WTC11 (cell line): ENCODE measurements around the gene MAML2. TPM values are rescaled to one million over a fixed set of nuclear protein-coding genes. Genes with fewer than 3 reads are reported as not detected.

Experiments used
- ATAC-seq: fragments of 200-7000 bp; cut with Tn5 transposase; 2 replicates; pipeline ENCODE4 v1.10.0; 2021; ENCODE audit warnings: mild to moderate bottlenecking, moderate library complexity
- CTCF ChIA-PET: fragments of 300-600 bp; sonication (Branson Sonifier 250); formaldehyde crosslinking; loops from one replicate; lab custom pipeline; 2021; ENCODE audit warnings: antibody characterized with exemption; lab: Charles Lee
- POLR2A ChIA-PET: fragments of 350-600 bp; sonication (Branson Sonifier 250); formaldehyde crosslinking; loops from one replicate; lab custom pipeline; 2021; ENCODE audit warnings: antibody characterized with exemption; lab: Charles Lee
- DNase-seq: peaks from one replicate; pipeline ENCODE4 v3.0.0; 2021; ENCODE audit warnings: low spot score
- H3K27ac Mint-ChIP-seq: 2 replicates; pipeline ENCODE4 v1.8.0; 2021; ENCODE audit warnings: mixed read lengths
- H3K27me3 Mint-ChIP-seq: 2 replicates; pipeline ENCODE4 v1.8.0; 2021; ENCODE audit warnings: low read depth, mild to moderate bottlenecking, moderate library complexity, mixed read lengths
- H3K36me3 Mint-ChIP-seq: 2 replicates; pipeline ENCODE4 v1.8.0; 2021; ENCODE audit warnings: mixed read lengths
- H3K4me1 Mint-ChIP-seq: 2 replicates; pipeline ENCODE4 v1.8.0; 2022; ENCODE audit warnings: mixed read lengths
- H3K4me3 Mint-ChIP-seq: 2 replicates; pipeline ENCODE4 v1.8.0; 2021; ENCODE audit warnings: mild to moderate bottlenecking, moderate library complexity, mixed read lengths
- H3K9me3 Mint-ChIP-seq: 2 replicates; pipeline ENCODE4 v1.8.0; 2021; ENCODE audit warnings: mixed read lengths
- ETV6 ChIP-seq: sonication (generic); formaldehyde crosslinking; IDR thresholded peaks from 2 replicates; pipeline ENCODE4 v1.8.1; 2022; ENCODE audit warnings: mild to moderate bottlenecking, missing genetic modification reagents
- MYBL2 ChIP-seq: sonication (generic); formaldehyde crosslinking; IDR thresholded peaks from 2 replicates; pipeline ENCODE4 v1.8.1; 2023; ENCODE audit warnings: mild to moderate bottlenecking, moderate library complexity, missing genetic modification reagents
- NFE2L1 ChIP-seq: sonication (generic); formaldehyde crosslinking; IDR thresholded peaks from 2 replicates; pipeline ENCODE4 v1.8.1; 2023; ENCODE audit warnings: missing genetic modification reagents
- RELA ChIP-seq: sonication (generic); formaldehyde crosslinking; IDR thresholded peaks from 2 replicates; pipeline ENCODE4 v1.8.1; 2022; ENCODE audit warnings: missing genetic modification reagents, mild to moderate bottlenecking, borderline replicate concordance
- total RNA-seq: library from RNA; stranded (reverse); gene quantifications from 3 replicates; pipeline ENCODE4 v1.2.3, GENCODE V29; 2021
- TF ChIP-seq, protein P1 (sequence below): sonication (generic); formaldehyde crosslinking; IDR thresholded peaks from 2 replicates; pipeline ENCODE4 v1.8.0; 2022; ENCODE audit warnings: mild to moderate bottlenecking, missing genetic modification reagents
- TF ChIP-seq, protein P2 (sequence below): sonication (generic); formaldehyde crosslinking; IDR thresholded peaks from 2 replicates; pipeline ENCODE4 v1.8.0; 2022; ENCODE audit warnings: mild to moderate bottlenecking, missing genetic modification reagents
- TF ChIP-seq, protein P3 (sequence below): sonication (generic); formaldehyde crosslinking; IDR thresholded peaks from 2 replicates; pipeline ENCODE4 v1.8.1; 2023; ENCODE audit warnings: mild to moderate bottlenecking, missing genetic modification reagents, moderate library complexity
- TF ChIP-seq, protein P4 (sequence below): sonication (generic); formaldehyde crosslinking; IDR thresholded peaks from 2 replicates; pipeline ENCODE4 v1.8.0; 2022; ENCODE audit warnings: mild to moderate bottlenecking, missing genetic modification reagents
- TF ChIP-seq, protein P5 (sequence below): sonication (generic); formaldehyde crosslinking; IDR thresholded peaks from 2 replicates; pipeline ENCODE4 v1.8.1; 2022; ENCODE audit warnings: low read depth, missing genetic modification reagents, borderline replicate concordance
- TF ChIP-seq, protein P6 (sequence below): sonication (generic); formaldehyde crosslinking; IDR thresholded peaks from 2 replicates; pipeline ENCODE4 v1.8.0; 2023; ENCODE audit warnings: missing genetic modification reagents, mild to moderate bottlenecking, borderline replicate concordance
- TF ChIP-seq, protein P7 (sequence below): fragments of 250-450 bp; sonication (Bioruptor Pico); conservative IDR thresholded peaks from 2 replicates; pipeline ENCODE4 v1.9.0; 2021; ENCODE audit warnings: mild to moderate bottlenecking
- TF ChIP-seq, protein P8 (sequence below): sonication (generic); formaldehyde crosslinking; IDR thresholded peaks from 2 replicates; pipeline ENCODE4 v1.8.1; 2022; ENCODE audit warnings: missing genetic modification reagents, borderline replicate concordance
- TF ChIP-seq, protein P9 (sequence below): fragments of 250-450 bp; sonication (Bioruptor Pico); IDR thresholded peaks from 2 replicates; pipeline ENCODE4 v2.1.2; 2022; ENCODE audit warnings: mild to moderate bottlenecking, moderate library complexity

The MAML2 gene
- total RNA-seq, 1 experiment from 2014 or later: 8.1 TPM

DNA sequence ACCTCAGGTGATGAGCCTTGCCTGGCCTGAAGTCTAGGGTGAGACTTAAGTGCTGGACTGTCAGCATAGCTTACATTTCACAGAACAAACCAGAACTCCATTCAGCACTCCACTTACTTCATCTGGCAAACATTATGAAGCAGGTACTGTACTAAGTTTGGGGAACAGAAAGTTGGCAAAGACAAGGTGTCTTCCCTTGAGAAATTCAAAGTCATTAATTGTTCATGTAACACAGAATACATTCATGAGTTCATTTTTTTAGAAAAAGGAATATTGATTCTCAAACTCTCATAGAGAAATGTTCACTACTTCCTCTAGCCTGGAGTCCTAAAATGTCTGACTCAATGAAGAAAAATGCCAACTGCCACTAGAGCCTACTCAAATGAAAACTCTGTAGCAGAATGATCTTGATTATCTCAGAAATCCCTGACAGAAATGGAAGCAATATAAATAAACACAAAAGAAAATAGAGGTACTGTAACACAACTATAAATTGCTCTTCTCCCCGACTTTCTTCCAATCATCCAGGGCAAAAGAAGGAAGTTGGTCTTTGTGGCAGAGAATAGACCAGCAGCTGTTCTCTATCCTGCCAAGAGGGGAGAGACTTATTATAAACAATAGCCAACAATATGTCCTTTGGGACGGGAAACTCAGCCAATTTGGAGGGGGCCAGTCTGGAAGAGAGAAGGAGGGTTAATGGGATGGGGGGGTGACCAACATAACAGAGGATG lies 289.9 kb downstream of the MAML2 start:
- POLR2A ChIA-PET: no interaction called here
- peaks cover 4% of the 10 kb centered on the region for H3K9me3 Mint-ChIP-seq

More for the DNA sequence above, 289.9 kb downstream of the MAML2 start:
- H3K4me3 Mint-ChIP-seq: no peak overlapping the region
- no peak overlapping the region for H3K27ac Mint-ChIP-seq
- TF ChIP-seq, protein P1, sequence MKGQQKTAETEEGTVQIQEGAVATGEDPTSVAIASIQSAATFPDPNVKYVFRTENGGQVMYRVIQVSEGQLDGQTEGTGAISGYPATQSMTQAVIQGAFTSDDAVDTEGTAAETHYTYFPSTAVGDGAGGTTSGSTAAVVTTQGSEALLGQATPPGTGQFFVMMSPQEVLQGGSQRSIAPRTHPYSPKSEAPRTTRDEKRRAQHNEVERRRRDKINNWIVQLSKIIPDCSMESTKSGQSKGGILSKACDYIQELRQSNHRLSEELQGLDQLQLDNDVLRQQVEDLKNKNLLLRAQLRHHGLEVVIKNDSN (CRISPR knock-in tag): no peak
- TF ChIP-seq, protein P2, sequence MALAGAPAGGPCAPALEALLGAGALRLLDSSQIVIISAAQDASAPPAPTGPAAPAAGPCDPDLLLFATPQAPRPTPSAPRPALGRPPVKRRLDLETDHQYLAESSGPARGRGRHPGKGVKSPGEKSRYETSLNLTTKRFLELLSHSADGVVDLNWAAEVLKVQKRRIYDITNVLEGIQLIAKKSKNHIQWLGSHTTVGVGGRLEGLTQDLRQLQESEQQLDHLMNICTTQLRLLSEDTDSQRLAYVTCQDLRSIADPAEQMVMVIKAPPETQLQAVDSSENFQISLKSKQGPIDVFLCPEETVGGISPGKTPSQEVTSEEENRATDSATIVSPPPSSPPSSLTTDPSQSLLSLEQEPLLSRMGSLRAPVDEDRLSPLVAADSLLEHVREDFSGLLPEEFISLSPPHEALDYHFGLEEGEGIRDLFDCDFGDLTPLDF: no peak
- TF ChIP-seq NFE2L1 (CRISPR knock-in tag) (no peak), ETV6 (CRISPR knock-in tag) (no peak), MYBL2 (CRISPR knock-in tag) (no peak), RELA (CRISPR knock-in tag) (no peak)
- TF ChIP-seq, protein P3, sequence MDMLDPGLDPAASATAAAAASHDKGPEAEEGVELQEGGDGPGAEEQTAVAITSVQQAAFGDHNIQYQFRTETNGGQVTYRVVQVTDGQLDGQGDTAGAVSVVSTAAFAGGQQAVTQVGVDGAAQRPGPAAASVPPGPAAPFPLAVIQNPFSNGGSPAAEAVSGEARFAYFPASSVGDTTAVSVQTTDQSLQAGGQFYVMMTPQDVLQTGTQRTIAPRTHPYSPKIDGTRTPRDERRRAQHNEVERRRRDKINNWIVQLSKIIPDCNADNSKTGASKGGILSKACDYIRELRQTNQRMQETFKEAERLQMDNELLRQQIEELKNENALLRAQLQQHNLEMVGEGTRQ: no peak
- TF ChIP-seq, protein P4, sequence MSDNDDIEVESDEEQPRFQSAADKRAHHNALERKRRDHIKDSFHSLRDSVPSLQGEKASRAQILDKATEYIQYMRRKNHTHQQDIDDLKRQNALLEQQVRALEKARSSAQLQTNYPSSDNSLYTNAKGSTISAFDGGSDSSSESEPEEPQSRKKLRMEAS (CRISPR knock-in tag): no peak
- TF ChIP-seq, protein P5, sequence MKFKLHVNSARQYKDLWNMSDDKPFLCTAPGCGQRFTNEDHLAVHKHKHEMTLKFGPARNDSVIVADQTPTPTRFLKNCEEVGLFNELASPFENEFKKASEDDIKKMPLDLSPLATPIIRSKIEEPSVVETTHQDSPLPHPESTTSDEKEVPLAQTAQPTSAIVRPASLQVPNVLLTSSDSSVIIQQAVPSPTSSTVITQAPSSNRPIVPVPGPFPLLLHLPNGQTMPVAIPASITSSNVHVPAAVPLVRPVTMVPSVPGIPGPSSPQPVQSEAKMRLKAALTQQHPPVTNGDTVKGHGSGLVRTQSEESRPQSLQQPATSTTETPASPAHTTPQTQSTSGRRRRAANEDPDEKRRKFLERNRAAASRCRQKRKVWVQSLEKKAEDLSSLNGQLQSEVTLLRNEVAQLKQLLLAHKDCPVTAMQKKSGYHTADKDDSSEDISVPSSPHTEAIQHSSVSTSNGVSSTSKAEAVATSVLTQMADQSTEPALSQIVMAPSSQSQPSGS (CRISPR knock-in tag): no peak
- TF ChIP-seq, protein P6, sequence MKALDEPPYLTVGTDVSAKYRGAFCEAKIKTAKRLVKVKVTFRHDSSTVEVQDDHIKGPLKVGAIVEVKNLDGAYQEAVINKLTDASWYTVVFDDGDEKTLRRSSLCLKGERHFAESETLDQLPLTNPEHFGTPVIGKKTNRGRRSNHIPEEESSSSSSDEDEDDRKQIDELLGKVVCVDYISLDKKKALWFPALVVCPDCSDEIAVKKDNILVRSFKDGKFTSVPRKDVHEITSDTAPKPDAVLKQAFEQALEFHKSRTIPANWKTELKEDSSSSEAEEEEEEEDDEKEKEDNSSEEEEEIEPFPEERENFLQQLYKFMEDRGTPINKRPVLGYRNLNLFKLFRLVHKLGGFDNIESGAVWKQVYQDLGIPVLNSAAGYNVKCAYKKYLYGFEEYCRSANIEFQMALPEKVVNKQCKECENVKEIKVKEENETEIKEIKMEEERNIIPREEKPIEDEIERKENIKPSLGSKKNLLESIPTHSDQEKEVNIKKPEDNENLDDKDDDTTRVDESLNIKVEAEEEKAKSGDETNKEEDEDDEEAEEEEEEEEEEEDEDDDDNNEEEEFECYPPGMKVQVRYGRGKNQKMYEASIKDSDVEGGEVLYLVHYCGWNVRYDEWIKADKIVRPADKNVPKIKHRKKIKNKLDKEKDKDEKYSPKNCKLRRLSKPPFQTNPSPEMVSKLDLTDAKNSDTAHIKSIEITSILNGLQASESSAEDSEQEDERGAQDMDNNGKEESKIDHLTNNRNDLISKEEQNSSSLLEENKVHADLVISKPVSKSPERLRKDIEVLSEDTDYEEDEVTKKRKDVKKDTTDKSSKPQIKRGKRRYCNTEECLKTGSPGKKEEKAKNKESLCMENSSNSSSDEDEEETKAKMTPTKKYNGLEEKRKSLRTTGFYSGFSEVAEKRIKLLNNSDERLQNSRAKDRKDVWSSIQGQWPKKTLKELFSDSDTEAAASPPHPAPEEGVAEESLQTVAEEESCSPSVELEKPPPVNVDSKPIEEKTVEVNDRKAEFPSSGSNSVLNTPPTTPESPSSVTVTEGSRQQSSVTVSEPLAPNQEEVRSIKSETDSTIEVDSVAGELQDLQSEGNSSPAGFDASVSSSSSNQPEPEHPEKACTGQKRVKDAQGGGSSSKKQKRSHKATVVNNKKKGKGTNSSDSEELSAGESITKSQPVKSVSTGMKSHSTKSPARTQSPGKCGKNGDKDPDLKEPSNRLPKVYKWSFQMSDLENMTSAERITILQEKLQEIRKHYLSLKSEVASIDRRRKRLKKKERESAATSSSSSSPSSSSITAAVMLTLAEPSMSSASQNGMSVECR (CRISPR knock-in tag): no peak
- TF ChIP-seq, protein P7, sequence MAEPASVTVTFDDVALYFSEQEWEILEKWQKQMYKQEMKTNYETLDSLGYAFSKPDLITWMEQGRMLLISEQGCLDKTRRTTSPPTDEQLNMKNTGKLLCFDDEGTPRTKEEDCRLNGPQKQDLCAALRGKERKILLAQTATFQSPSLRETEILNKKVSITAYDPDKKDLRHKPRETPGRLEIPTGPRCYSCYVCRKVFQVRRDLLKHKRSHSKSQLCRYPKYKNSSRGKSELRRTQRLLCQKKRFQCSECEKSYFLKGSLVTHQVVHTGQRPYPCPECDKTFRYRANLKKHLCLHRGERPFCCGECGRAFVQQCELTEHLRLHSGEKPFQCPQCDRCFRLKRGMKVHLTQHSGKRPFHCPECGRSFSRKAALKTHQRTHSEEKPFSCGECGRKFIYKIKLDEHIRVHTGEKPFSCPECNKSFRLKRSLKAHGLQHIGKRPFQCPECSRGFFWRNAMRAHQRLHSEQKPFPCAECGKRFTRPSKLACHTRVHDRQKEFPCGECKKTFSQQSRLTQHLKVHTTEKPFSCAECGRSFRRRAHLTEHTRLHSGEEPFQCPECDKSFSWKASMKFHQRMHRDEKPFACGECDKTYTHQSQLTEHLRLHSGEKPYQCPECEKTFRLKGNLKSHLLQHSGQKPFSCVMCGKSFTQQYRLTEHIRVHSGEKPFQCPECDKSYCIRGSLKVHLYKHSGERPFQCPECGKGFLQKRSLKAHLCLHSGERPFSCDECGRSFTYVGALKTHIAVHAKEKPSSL (CRISPR knock-in tag): no peak
- TF ChIP-seq, protein P8, sequence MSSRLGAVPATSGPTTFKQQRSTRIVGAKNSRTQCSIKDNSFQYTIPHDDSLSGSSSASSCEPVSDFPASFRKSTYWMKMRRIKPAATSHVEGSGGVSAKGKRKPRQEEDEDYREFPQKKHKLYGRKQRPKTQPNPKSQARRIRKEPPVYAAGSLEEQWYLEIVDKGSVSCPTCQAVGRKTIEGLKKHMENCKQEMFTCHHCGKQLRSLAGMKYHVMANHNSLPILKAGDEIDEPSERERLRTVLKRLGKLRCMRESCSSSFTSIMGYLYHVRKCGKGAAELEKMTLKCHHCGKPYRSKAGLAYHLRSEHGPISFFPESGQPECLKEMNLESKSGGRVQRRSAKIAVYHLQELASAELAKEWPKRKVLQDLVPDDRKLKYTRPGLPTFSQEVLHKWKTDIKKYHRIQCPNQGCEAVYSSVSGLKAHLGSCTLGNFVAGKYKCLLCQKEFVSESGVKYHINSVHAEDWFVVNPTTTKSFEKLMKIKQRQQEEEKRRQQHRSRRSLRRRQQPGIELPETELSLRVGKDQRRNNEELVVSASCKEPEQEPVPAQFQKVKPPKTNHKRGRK (CRISPR knock-in tag): no peak
- TF ChIP-seq, protein P9, sequence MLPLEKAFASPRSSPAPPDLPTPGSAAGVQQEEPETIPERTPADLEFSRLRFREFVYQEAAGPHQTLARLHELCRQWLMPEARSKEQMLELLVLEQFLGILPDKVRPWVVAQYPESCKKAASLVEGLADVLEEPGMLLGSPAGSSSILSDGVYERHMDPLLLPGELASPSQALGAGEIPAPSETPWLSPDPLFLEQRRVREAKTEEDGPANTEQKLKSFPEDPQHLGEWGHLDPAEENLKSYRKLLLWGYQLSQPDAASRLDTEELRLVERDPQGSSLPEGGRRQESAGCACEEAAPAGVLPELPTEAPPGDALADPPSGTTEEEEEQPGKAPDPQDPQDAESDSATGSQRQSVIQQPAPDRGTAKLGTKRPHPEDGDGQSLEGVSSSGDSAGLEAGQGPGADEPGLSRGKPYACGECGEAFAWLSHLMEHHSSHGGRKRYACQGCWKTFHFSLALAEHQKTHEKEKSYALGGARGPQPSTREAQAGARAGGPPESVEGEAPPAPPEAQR (CRISPR knock-in tag): no peak
- DNase-seq (no peak), ATAC-seq (no peak)
- no peaks in the 10 kb centered on the region for H3K27me3 Mint-ChIP-seq
- no peaks in the 10 kb centered on the region for H3K36me3 Mint-ChIP-seq
- peaks cover 33% of the 10 kb centered on the region for H3K4me1 Mint-ChIP-seq
- CTCF ChIA-PET: interaction anchor here (0.8 to 3.8 kb wide), 3 partner anchors 113 to 290 kb away, joined by 4 to 107 read pairs (median 5); partner anchors contain the start of gene MAML2
